Fibroblast of lung (primary cell): ENCODE measurements around the gene STIMATE.

Experiments used
- EZH2 ChIP-seq: IDR thresholded peaks from 2 replicates; pipeline ENCODE4 v1.5.1; 2012; ENCODE audit warnings: low read length, control low read depth, mild to moderate bottlenecking; ENCODE audit errors: missing control alignments
- TF ChIP-seq, protein P1 (sequence below), 2 donors: IDR thresholded peaks in 1 of 2; conservative IDR thresholded peaks in 1 of 2; 1 replicate in 1 of 2; 2 replicates in 1 of 2; pipeline ENCODE4 v1.5.1; 2011 to 2012; ENCODE audit warnings: low read length in 2 of 2, control low read depth in 1 of 2, inconsistent platforms in 1 of 2, low read depth in 1 of 2, mild to moderate bottlenecking in 1 of 2

DNA sequence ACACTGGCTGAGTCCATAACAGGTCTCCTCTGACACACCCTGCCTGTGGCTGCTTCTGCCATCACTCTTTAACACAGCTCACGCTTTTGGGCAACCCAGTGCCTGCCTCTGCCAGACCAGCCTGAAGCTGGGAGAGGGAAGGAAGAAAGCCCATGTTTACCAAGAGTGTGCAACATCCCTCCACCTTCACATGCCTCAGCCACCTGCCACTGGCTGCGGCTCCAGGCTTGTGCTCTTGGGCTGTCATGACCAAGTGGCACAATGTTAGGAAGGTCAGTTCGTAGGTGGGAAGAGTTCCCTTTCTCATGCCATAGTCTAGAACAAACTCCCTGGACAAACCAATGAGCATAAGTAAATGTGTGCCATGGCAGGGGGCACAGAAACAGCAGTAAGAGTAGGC lies 20.3 kb downstream of the STIMATE start:
- TF ChIP-seq, protein P1, sequence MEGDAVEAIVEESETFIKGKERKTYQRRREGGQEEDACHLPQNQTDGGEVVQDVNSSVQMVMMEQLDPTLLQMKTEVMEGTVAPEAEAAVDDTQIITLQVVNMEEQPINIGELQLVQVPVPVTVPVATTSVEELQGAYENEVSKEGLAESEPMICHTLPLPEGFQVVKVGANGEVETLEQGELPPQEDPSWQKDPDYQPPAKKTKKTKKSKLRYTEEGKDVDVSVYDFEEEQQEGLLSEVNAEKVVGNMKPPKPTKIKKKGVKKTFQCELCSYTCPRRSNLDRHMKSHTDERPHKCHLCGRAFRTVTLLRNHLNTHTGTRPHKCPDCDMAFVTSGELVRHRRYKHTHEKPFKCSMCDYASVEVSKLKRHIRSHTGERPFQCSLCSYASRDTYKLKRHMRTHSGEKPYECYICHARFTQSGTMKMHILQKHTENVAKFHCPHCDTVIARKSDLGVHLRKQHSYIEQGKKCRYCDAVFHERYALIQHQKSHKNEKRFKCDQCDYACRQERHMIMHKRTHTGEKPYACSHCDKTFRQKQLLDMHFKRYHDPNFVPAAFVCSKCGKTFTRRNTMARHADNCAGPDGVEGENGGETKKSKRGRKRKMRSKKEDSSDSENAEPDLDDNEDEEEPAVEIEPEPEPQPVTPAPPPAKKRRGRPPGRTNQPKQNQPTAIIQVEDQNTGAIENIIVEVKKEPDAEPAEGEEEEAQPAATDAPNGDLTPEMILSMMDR (conservative IDR thresholded peaks at IDR 0.05 in 1 of 2, IDR thresholded peaks at IDR 0.05 in 1 of 2; ENCODE audit: low read depth in 1 of 2, low read length in 2 of 2), result no peak
- TF ChIP-seq EZH2, result no peak
